C4-2B (cell line): ENCODE measurements around the gene ITGB5.

Experiments
- H3K27ac ChIP-seq: fragments of 450-650 bp; 2 replicates; pipeline ENCODE4 v1.5.1; 2017
- ZFX ChIP-seq: fragments of 450-650 bp; IDR thresholded peaks from 2 replicates; pipeline ENCODE4 v1.6.1; 2017
- TF ChIP-seq, protein P1 (sequence below): fragments of 450-650 bp; conservative IDR thresholded peaks from 2 replicates; pipeline ENCODE4 v1.5.1; 2017; ENCODE audit warnings: mild to moderate bottlenecking

The ITGB5 gene

DNA sequence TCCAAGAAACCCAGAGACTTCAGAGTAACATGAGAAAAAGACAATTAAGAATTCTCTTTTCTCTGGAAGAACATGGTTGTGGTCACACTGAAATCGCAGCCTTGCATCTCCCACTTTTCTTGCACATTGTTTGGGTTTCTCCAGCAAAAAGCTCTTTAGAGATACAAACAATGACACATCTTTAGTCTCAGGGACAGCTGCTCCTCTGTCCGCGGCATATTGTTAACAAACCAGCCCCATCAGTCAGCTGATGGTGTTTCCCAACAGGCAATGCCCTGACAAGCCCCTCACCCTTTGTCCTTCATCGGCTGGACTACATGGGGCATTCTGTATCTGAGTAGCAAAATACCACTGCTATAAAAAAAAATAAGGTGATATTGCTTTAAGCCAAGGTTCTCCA lies 103.5 kb downstream of the ITGB5 start:
- TF ChIP-seq, protein P1, sequence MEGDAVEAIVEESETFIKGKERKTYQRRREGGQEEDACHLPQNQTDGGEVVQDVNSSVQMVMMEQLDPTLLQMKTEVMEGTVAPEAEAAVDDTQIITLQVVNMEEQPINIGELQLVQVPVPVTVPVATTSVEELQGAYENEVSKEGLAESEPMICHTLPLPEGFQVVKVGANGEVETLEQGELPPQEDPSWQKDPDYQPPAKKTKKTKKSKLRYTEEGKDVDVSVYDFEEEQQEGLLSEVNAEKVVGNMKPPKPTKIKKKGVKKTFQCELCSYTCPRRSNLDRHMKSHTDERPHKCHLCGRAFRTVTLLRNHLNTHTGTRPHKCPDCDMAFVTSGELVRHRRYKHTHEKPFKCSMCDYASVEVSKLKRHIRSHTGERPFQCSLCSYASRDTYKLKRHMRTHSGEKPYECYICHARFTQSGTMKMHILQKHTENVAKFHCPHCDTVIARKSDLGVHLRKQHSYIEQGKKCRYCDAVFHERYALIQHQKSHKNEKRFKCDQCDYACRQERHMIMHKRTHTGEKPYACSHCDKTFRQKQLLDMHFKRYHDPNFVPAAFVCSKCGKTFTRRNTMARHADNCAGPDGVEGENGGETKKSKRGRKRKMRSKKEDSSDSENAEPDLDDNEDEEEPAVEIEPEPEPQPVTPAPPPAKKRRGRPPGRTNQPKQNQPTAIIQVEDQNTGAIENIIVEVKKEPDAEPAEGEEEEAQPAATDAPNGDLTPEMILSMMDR: no peak
- TF ChIP-seq ZFX: no peak
- no peak overlapping the region for H3K27ac ChIP-seq

DNA sequence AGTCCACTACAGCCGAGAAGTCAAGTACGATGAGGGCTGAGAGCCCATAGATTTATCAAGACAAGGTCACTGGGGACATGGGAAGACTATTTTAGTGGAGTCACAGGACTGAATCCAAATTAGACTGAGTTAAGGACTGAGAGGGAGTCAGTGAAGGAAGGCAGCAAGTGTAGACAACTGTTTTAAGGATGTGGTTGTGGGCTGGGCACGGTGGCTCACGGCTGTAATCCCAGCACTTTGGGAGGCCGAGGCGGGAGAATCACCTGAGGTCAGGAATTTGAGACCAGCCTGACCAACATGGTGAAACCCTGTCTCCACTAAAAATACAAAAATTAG lies 104.8 kb downstream of the ITGB5 start:
- H3K27ac ChIP-seq: peak overlapping the region; percentile 8

DNA sequence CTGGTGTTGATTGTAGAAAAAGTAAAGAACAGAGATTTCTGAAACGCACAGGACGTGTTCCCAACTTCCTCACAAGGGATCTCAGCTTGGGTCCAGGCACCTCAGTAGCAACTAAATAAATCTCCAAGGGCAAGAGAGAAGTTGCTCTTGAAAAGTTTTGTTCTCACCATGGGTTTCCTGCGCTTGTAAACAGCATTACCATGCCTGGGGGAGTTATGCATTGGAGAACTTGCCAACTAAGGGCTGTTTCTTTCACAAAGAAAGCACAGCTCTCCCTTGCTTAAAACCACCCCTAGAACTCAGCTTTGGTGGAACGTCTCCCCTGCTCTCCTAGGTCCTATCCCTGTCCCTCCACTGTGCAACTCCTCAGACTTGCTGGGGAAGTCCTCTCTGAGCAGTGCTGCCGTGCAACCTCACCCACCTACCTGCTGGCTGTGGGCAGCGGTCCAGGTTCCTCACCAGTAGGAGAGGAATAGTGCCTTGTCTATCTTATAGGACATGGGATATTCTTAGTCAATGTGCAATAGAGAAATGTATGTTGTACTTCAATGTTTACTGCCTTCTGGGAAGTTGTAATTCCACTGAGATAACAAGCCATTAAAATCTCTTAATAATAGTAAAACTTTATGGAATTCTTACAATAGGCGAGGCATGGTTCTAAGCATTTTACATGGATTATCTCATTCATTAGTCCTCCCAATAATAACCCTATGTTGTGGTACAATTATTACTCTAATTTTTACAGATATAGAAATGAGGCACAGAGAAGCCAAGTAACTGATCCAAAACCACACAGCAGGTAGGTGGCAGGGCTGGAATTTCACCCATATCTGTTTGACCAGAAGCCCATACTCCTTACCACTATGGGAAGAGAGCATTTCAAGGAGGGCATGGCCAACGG lies 105.4 kb downstream of the ITGB5 start:
- peak overlapping the region; percentile 25 for H3K27ac ChIP-seq
- TF ChIP-seq ZFX: no peak
- TF ChIP-seq, protein P1: no peak

DNA sequence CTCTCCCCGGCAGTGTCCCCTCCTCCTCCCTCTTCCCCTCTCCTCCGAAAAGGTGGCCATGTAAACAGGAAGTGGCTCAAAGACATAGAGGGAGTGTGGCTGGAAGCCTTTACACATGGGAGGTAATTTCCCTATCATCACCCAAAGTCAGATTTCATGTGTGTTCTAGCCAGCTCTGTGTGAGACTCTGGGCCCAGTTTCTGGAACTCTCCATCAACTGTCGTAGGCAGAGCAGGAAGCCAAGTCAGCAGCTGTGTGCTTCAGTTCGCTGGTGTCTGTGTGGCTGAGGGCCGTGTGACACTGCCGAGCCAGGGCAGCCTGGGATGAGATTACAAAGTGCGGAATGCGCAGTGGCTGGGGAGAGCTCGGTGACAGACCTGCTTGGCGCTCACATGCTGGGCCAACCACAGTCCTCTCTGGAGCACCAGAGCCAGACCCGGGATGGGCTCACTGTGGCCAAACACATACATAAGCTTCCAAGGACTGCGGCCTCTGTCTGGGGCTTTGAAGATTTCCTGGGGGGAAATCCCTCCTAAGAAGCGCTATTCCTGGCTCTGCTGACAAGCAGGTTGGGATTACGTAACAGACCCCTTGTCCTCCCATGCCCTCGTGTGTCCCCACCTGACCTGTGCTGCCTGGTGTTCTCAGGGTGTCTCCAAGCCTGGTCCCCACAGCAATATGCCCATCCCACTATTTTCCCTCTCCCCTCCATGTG lies 106.2 kb downstream of the ITGB5 start:
- no peak for TF ChIP-seq ZFX
- TF ChIP-seq, protein P1: no peak
- peak overlapping the region; percentile 25 for H3K27ac ChIP-seq

DNA sequence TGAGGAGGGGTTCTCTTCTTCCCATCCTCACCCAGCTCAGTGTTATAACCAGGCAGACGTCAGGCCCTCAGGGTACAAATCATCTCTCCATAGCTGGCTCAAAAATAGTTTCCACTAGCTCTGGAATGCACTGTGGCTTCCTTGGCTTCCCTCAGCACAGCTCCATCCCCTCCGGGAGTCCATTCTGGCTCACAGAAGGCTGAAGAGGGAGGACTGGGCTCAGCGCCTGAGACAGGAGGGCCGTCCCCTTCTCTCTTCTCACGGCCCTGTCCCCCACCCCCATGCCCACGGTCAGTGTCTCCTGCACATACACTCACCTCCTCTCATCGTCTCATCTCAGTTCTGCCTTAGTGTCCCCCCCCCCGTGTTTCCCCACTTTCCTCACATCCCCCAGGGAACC lies 106.8 kb downstream of the ITGB5 start:
- TF ChIP-seq ZFX: no peak
- TF ChIP-seq, protein P1: no peak
- H3K27ac ChIP-seq: no peak overlapping the region

DNA sequence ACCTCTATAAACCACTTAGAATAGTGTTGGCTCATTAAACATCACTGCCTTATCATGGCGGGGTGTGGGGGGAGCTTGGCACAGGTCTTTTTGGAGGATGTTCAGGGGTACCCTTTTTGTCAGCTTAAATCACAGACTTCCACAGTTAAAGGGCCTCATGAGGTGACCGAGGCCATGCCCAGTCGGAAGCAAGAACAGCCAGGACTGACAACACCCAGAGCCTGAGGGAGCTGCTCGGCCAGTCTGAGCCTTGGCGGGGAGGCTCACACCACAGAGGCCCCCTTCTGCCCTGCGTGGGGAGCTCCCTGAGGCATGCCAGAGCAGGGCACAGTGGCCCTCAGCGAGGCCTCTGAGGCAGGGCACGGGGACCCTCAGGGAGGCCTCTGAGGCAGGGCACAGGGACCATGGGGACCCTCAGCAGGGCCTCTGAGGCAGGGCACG lies 107.4 kb downstream of the ITGB5 start:
- TF ChIP-seq ZFX: no peak
- TF ChIP-seq, protein P1: no peak
- no peak overlapping the region for H3K27ac ChIP-seq

DNA sequence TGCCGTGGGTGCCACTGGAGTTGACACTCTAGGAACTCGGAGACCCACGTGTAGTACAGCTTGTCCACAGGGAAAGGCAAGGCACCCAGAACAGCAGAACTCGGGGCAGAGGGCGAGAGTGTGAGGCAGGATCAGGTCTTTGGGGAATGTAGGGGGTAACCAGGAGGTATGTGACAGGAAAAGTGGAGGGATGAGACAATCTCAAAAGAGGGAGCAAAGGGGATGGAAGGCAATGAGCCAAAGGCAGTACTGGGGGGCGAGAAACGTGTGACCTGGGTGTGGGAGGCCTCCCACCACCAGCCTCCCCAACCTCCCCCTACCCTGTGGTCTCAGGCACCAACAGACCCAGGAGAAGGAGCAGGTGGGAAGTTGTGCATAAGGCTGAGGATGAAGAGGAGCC lies 108.0 kb downstream of the ITGB5 start:
- no peak overlapping the region for H3K27ac ChIP-seq
- no peak for TF ChIP-seq ZFX
- TF ChIP-seq, protein P1: no peak
